GM19397 (cell line): ENCODE measurements around the gene RUFY3.
"Not testable (repeated sequence)": the region's sequence is repeated elsewhere in the genome, so short reads cannot be mapped to it uniquely, and the experiment has no call there.

ENCODE experiments used
- ATAC-seq: cut with Tn5 transposase; IDR thresholded peaks from one replicate; pipeline ENCODE4 v1.9.1; 2021; ENCODE audit warnings: mild to moderate bottlenecking, moderate library complexity; ENCODE audit not compliant: unreplicated experiment

RUFY3 gene, protein sequence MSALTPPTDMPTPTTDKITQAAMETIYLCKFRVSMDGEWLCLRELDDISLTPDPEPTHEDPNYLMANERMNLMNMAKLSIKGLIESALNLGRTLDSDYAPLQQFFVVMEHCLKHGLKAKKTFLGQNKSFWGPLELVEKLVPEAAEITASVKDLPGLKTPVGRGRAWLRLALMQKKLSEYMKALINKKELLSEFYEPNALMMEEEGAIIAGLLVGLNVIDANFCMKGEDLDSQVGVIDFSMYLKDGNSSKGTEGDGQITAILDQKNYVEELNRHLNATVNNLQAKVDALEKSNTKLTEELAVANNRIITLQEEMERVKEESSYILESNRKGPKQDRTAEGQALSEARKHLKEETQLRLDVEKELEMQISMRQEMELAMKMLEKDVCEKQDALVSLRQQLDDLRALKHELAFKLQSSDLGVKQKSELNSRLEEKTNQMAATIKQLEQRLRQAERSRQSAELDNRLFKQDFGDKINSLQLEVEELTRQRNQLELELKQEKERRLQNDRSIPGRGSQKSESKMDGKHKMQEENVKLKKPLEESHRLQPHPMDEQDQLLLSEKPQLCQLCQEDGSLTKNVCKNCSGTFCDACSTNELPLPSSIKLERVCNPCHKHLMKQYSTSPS

GRCh38 chr4:70721747-70722146 is at the start of gene RUFY3:
TSS of gene RUFY3 (plus strand) at chr4:70721964. CDS start at chr4:70722574, 610 bp downstream.
- no peak for ATAC-seq

DNA sequence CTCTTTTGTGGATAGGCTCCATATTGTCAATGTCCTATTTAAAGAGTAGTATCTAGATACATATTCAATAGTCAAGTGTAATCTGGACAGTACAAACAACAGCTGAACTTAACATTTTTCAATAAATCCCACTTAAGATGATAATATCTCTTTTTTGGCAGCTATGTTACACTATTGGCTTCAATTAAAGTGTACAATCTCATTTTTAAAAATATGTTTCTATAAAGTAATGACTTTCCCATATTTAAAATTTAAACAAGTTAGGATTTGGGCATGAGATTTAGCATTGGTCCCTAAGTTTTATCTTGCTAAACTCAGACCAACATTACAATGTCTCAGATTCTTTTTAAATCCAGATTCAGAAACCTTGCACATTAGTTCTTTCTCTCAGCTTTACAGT is 47.6 kb upstream of the RUFY3 start:
- ATAC-seq, result no peak

GRCh38 chr4:70674731-70675130 is 47.0 kb upstream of the RUFY3 start:
- ATAC-seq, result no peak

DNA sequence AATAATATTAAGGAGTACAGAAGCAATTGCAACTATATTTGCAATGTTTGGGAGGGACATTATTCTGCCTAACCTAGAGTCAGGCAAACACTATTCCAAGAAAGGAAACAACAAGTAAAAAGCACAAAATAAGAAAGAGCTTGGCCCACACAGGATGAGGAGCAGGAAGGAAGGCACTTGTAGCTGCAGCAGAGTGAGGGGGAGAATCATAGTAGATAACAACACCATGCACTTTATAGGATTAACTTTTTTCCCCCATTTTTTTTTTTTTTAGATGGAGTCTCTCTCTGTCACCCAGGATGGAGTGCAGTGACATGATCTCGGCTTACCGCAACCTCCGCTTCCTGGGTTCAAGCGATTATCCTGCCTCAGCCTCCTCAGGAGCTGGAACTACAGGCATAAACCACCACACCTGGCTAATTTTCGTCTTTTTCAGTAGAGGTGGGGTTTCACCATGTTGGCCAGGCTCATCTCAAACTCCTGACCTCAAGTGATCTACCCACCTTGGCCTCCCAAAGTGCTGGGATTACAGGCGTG is 45.1 kb upstream of the RUFY3 start:
- no peak for ATAC-seq

DNA sequence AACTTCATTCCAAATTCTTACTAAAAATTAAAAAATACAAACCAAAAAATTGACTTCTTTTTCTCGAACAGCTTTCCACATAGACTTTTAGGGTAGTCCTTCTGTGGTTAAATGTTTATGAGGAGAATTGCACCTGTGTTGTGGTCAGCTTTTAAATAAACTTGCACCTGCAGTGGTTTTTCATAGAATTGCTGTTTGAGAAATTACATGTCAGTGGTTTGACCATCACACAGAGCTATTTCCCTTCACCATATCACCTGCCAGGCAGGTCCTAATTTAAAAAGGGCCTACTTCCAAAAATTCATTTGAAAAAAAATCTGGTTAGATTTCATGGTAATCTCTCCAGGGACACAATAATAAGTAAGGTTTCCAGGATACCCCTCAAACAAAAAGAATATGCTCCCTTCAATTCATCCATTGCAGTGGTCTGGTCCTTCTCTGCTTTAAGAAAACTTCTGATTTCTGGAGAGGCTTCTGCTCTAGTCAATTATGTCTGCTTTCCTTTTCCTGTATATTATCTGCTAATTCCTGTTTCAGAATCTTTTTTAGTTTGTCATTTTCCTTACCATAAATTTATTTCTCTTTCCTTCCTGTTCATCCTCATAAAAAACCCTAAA is 43.3 kb upstream of the RUFY3 start:
- peak; percentile 70 for ATAC-seq

DNA sequence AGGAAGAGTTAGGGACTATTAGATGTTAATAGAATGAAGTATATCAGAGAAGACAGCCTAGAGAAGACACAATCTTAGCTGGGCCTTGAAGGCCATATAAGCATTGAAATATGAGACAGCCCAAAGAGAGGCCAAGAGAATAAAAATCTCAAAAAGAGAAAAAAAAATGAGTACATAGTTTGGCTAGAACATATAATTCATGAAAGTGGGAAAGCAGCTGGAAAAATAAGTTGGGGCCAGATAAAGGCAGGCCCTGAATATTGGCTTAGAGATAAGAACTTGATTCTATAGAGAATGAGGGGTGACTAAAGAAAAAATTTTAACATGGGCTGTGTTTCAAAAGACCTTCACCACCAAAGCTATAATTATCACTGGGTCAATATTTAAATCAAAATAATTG is 40.8 kb upstream of the RUFY3 start:
- no peak for ATAC-seq

DNA sequence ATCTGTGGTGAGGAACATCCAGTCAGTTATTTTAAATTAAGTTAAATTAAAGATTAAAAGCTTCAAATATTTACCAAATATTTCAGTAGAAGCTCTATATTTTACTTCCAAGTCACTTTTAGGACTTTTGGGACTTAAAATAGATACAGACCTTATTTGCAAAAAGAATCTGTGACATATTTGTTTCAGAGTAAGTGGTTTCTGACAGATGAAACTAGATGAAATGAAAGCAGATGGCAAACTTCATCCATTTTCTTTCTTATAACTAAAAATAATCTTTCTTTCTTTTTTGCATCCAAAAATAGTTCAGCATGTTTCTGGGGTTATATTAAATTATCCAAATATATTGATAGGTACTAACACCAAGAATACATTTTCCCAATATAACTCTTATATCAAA is 40.1 kb upstream of the RUFY3 start:
- no peak for ATAC-seq

GRCh38 chr4:70682142-70682541 is 39.6 kb upstream of the RUFY3 start:
- ATAC-seq, result not testable (repeated sequence)

- no peak for ATAC-seq
These were observed 34.4 kb upstream of the RUFY3 start for GRCh38 chr4:70687392-70687791.

DNA sequence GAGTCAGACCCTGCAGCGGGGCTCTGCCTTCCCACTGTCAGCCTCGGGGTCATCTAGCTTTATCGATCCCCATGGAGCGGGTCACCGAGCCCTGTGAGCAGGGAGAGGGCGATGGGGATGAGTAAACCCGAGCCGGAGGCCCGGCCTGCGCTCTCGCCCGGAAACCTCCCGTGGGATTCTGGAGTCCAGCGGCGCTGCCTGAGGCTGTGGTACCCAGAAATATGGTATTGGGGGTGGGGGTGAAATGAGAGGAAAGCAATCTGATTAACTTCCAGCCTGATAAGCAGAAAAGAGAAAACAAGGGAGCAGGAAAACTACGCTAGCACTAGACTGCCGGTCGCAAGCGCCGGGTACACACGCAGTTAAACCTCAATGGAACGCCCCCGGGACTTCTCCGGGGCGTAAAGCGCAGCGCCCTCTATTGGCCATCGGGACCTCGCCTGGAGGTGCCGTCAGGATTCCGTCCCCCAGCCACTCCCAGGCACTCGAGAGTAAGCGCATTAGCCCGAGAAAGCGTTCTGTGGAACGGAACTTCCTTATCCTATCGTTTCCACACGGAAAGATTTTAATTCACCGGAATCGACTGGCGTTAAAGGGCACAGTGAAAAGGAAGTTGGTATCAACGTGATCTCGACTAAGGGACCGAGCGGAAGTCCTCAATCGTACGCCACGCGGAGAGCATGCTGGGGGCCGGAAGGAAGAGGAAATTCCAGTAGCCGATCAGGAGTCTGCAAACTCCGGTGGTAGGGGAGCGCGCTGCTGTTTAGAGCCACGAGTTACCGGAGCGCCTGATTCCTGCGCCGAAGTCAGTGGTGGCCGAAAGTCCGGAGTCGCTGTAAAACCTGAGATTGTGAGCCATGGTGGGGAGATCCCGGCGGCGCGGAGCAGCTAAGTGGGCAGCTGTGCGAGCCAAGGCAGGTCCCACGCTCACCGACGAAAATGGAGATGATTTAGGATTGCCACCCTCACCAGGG is 33.7 kb upstream of the RUFY3 start, which contains the start of gene UTP3:
Gene UTP3 (plus strand): TSS at position 712 of the 974 bp plus-strand sequence. CDS start 146 bp downstream, at position 858.
- peak; percentile 97 for ATAC-seq

GRCh38 chr4:70688795-70689231 is 33.0 kb upstream of the RUFY3 start:
- ATAC-seq, result no peak

DNA sequence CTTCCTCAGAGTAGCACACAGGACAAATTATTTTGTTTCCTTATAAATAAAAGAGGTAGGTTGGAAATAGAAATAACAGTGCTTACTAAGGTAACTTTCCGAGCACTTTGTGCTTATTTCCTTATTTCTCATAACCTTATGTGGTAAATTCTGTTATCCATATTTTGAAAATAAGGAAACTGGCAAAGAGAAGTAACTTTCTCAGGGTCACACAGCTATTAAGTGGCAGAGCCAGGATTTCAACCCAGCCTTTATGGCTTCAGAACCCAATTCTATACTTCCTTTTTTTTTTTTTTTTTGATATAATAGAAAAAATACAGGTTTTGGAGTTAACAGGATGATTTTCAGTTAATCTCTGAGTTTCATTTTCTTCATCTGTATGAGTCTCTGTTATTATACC is 30.1 kb upstream of the RUFY3 start:
- no peak for ATAC-seq

GRCh38 chr4:70694633-70695032 is 27.1 kb upstream of the RUFY3 start:
- ATAC-seq, result not testable (repeated sequence)

DNA sequence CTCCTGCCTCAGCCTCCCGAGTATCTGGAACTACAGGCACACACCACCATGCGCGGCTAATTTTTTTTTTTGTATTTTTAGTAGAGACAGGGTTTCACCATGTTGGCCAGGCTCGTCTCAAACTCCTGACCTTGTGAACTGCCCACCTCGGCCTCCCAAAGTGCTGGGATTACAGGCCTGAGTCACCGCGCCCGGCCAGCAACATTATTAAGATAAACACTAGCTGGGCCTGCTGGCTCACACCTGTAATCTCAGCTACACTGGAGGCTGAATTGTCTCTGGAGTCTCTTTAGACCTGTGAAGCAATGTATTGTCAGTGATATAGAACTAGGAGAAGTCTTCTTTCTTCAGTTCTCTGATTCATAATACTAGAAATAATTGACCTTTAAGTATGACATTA is 23.3 kb upstream of the RUFY3 start:
- not testable (repeated sequence) for ATAC-seq

DNA sequence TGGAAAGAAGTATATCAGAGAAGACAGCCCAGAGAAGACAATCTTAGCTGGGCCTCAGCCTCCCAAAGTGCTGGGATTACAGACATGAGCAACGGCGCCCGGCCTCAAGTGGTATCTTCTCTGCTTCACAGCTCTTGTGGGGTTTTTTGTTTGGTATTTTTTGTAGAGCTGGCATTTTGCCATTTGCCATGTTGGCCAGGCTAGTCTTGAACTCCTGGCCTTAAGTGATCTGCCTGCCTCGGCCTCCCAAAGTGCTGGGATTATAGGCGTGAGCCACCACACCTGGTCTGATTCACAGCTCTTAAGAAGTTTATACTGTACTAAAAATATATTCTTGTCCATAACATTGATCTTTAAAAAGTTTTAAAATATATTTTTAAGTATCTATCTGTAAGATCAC is 21.1 kb upstream of the RUFY3 start:
- no peak for ATAC-seq

DNA sequence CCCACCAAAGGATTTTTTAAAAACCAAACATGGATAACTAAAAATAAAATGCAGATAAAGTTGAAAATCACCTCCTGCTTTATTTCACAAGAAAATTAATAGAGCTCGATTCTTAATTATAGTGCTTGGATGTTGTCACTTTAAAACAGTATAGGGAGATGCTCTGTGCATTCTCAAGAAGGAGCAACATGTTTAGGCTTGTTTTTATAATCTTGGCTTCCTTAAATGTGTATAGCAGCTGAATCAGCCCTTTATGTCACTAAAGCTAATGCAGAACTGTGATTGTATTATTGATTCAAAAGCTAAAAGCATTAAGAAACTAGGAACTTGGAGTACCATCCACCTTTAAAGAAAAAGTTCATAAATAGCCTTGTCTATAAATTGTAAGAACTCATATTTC is 20.5 kb upstream of the RUFY3 start:
- ATAC-seq, result no peak

DNA sequence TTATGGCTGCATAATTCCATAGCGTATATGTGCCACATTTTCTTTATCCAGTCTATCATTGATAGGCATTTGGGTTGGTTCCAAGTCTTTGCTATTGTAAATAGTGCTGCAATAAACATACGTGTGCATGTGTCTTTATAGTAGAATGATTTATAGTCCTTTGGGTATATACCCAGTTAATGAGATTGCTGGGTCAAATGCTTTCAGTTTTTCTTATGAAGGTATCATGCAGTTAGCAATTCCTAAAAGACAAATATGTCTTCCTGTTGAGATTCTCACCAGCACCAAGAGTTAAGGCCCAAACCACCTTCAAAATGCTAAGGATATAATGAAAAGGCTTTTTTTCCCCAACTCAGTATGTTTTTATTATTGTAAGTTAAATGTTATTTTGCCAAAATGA is 19.2 kb upstream of the RUFY3 start:
- ATAC-seq, result not testable (repeated sequence)

GRCh38 chr4:70703619-70704214 is 18.0 kb upstream of the RUFY3 start:
- ATAC-seq, result no peak

DNA sequence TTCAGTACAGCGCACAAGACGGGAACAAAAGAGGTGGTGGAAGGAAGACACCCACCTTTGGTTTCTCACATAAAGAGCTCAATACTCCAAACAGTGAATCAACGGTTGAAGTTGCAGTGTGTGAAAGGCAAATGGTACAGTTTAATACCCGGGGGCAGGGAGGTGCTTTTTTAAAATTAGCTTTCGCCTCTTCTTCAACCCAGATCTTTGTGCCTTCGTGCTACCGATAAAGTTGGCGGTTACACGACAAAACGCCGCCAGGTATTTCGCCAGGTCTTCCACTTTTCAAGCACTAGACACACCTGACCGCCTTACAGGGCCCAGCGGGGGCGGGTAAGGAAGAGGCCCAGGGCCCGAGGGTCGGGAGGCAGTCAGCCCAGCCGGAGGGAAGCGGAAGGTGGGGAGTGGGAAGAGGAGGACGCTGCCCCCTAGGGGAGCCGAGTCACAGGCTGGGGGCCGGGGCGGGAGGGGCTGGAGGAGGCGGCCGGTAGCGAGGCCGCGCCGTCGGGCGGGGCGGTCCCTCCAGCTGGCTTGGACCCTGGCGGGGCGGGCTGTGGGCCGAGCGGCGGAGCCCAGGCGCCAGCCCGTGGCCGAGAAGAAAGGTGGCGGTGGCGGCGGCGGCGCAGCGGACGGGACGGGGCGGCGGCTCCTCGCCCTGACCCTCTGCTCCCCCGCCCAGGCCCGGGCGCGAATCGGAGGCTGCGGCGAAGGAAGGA is 17.4 kb upstream of the RUFY3 start:
- ATAC-seq, result peak; percentile 77

DNA sequence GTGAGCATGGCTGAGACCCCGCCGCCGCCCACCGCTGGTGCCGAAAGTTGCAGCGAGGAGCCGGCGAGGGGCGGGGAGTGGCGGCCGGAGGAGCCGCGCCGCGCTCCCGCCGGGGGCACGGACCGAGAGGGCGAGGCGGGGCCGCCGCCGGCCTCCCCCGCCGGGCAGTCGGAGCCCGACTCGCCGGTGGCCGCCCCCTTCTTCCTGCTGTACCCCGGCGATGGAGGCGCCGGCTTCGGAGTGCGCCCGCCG is 16.9 kb upstream of the RUFY3 start:
- ATAC-seq, result peak; percentile 39
